DMS79 (cell line): ENCODE data around the gene HEXA.

Source experiments
- DNase-seq: peaks from one replicate; lab custom pipeline; 2025; lab: John Stamatoyannopoulos, UW

The HEXA gene

DNA sequence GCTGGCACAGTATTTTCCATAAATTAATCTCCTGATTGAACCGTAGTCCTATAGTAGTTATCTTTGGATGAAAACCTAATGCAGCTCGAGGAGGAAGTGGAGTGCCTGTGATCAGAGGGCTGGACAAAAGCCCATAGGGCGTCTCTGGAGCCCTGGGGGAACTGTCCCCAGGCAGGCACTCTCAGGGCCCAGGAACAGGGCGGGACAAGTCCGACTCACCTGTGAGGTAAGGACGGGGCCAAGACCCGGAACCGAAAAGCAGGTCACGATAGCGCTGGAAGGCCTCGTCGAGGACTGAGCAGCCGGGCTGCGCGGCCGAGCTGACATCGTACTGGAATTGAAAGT lies 341 bp downstream of the HEXA start:
- DNase-seq: no peak

DNA sequence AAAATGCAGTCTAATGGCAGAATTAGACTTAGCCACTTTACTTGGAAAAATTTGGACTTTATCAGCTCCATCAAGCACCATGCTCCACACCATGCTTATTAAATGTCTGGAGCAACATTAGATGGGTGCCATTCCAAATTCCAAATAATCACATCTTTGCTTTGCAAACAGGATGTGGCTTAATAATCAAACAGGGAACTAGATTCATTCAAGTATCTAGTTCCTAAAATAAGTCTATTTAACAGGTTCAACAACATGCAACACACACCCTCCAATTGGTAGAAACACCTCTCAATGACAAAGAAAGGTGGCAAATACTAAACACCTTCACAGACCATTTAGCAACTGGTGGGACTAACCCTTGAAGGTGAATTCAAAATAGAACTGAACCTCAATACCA lies 3.5 kb downstream of the HEXA start:
- no peak for DNase-seq

DNA sequence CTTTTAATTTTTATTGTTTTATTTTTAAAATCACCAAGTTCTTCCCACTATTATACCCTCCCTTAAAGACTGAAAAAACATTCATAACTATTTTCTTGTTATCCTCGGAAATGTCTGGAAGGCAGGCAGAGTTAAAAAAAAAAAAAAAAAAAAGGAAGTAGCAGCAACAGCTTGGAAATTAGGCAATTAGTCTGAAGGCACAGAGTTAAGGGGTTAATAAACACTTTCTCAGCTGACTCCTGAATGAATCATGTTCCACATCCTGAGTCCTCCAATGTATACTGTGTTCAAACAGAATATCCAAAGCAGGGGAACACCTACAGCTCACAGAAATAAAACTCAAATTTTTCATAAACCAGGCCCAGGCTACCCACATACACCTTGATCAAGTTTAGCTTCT lies 5.8 kb downstream of the HEXA start:
- DNase-seq: no peak

DNA sequence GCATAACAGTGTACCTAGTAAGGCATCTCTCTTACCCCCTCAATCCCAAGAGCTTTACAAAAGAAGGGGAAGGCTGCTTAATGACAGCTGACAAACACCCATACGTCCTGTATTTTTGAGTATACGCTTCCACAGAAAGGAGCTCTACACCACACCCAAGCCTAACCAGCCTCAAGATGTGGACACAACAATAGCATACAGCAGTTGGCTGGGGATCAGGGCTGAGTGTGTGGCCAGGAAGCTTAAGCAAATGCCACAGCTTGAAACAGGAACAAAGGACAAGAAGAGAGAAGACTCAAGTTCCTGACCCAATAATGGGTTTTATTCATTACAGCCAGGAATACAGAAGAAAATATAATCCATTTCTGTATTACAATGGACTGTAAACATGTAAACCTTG lies 6.9 kb downstream of the HEXA start:
- DNase-seq: no peak

DNA sequence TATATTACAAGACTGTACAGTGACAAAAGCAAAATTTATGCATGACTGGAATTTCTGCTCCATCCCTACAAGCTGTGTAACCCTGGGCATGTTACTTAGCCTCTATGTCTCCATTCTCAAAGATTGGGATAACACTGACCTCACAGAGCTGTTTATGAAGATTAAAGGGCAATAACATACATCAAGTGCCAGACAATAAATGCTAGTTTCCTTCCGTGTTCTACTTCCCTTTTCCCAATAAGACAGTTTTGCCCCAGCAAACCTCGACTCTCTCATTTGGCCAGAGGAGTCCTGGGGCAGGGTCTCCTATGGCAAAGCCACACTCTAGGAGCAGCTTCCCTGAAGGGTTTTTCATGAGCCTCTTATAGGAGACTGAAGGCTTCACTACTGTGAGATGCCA lies 7.5 kb downstream of the HEXA start:
- DNase-seq: no peak

DNA sequence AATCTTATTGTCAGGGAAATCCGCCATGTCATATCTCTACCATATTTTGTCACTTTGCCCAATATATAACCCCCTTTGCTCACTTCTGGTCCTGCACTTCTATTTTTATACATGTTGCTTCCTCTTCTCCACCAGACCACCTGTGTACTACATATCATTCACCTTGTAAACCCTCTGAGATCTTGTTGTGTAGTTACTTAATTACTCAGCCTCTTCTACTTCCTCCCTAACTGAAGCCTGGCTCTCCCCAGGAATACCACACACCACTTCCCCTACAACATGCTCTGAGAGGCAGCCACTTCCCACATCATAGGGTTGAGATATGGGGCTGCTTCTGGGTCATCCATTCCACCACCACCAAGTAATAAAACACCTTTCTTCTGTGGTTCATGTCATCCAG lies 10.0 kb downstream of the HEXA start:
- DNase-seq: no peak

DNA sequence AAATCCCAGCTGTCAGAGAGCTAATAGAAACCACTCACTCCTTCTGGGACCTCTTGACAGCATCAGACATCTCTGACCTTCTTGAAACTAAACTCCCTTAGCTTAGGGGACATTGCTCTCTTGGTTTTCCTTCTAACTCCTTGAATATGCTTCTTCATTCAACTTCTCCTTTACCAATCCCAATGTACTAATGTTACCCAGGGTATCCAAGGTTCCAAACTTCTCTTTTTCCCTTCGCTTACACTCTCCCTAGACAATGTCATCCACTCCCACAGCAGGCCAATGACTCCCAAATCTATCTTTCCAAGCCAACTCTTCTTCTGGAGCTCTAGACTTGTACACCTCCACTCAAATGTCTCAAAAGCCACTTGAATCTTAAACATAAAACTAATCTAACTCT lies 14.6 kb downstream of the HEXA start:
- no peak for DNase-seq

DNA sequence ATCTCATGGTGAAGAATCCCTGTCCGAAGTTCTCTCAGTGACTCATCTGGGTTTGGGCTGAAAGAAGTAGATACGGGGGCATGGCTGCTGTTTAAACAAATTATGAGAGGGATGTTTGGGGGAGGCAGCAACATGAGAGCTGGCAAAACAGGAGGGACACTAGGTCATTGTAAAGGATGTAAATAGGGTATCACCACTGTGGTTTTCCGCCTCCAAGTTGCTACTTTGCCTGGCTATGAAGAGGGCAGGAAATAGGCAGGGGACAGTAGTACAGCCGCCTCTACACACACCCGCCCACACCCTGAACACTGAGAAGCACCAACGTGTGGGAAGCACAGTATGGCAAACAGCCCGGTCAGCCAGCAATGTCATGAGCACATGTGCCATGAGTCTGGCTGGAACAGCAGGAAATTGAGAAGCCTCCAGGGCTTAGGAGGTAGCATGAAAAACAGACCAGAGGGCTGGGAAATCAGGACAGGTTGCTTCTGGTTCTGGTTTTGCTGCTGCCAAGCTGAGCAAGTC lies 17.1 kb downstream of the HEXA start:
- DNase-seq: no peak

DNA sequence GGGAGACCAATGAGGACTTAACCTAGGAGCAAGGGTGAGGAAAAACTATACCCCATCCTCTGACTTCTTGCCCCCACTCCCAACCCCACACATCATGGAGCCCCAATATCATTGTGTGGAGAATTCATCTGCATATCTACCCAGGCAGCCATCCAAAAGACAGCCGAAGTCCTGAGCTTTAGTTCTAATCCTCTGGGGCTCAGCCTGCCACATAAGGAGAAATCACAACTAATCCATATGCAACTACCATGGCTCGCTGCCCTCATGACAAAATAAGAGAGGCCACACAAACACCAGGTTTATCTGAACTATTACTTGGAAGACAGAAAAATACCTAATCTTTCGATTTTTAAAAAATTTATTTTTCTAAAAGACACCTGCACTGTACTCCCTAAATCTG lies 17.7 kb downstream of the HEXA start:
- no peak for DNase-seq

DNA sequence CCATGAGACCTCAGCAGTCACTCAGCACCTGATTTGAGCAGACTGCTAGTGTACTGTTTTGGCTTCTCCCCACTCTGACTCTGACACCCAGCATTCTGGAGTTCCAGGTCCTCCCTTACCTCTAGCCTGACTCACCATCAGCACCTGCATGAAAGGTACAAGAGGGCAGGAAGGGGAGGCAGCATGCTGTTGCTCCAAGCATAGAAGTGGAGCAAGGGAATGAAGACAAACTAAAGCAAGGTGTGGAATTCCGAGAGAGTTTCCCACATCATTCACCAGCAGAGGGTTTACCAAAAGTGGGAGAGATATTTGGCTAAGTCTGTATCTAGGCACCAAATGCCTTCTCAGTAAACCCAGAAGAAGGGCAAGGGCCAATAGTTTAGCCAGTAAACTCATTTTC lies 21.3 kb downstream of the HEXA start:
- DNase-seq: no peak

DNA sequence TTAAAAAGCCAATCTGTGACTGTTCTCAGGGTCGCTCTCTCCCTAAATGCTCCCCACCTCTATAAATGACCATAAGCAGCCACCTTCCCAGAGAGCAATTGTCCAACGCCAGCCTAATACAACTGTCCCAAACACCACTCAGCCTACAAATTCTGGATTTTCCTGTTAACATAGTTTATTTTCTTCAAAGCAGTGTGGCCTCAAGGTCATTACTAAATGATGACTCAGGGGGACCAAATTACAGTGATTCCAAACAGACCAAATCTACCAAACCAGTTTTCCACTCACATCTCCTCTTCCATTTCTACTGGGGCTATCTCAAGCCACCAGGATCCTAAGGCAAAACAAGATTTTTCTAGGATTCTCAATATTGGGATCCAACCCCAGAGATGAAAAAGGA lies 22.5 kb downstream of the HEXA start:
- no peak for DNase-seq

DNA sequence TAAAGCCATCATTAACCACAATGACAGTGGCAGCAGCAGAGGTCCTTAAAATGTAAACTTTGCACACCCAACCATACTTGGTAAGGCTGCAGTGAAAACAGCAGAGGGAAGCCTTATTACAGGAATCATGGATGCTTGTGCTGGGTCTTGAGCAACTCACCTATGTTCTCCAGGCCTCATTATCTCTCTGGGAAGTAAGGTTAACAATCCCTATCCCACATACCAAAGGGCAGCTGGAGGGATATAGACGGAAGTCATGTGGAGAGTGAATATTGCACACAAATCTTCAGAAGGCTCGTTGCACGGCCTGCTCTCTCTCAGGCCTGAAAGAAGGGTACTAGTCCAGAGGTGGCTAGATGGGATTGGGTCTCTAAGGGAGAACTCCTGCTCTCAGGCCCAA lies 30.0 kb downstream of the HEXA start:
- DNase-seq: no peak

DNA sequence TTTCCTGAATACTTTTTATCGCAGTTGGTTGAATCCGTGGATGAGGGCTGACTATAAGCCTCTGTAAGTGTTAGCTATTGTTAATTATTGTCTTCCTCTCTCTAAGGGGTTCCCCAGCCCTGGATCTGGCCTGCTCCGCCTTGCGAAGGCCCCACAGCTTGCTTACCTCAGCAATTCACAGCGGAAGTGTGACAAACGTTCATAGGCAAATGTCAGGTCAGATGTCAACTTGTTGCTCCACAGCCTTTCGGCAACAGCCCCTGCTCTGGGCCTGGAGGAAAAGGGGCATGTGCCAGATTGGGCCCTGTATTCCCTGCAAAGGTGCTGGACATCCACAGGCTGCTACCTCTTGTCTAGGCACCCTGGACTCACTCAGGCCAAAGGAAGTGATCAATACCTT lies 30.5 kb downstream of the HEXA start:
- no peak for DNase-seq

DNA sequence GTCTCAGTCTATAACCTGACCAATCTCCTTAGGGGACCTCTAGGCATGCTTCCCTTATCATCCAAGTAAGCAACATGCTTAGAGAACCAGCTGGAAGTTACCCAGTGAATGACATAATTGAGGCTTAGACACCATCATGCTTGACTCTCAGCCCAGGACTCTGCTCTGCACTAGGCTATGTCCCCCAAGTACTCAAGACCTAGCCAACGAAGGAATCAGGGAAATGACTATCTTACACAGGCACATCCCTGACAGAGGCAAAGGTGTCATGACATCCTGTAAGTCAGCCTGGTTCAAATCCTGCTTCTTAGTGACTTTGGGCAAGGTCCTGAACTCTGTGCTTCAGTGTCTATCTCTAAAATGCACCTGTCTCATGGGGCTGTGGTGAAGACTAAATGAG lies 31.2 kb downstream of the HEXA start:
- DNase-seq: no peak

DNA sequence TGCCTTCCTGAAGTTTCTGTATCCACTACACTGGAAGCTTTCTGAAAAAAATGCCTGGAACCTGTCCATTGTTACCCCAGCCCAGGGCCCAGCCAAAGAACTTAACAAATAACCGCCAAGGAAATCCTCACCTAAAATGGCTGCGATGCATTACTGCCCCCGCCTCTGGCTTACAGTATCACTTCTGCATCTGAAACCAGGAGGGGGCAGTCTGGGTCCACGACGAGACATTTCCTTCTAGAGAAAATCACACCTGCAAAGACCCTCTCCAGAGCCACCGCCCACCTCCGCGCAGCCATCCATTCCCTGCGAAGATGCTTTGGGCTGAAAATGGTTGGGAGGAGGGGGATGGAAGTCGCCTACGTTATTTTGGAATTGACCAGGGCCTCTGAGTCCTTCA lies 33.4 kb downstream of the HEXA start:
- DNase-seq: no peak

DNA sequence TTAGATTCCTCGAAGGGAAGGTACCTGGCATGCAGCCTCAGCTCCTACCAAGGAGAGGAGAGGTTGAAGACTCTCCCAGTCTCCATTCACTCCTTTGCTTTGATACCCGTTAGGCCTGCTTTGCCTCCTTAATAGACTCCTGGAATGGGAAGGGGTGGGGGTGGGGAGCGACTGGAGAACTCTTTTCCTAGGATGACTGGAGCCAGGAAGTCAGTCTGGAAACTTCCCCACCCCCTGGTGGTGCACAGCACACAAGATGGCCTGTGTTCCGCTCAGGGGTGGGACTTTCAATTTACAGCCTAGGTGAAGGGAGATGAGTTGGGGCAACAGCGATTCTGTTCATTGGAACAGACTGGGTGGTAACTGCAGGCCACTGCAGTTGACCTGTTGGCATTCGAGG lies 34.5 kb downstream of the HEXA start:
- no peak for DNase-seq

DNA sequence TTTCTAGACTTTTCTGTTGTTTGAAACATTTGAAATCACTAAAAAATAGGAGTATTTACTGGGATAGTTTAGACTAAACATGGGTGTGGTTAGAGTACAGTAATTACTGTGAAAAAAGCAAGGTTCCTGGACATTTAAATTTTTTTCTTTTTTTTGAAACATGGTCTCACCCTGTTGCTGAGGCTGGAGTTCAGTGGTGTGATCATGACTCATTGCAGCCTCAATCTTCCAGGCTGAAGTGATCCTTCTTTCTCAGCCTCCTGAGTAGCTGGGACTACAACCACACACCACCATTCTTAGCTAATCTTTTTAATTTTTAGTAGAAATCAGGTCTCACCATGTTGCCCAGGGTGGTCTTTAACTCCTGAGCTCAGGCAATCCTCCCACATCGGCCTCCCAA lies 35.4 kb downstream of the HEXA start:
- DNase-seq: no peak

DNA sequence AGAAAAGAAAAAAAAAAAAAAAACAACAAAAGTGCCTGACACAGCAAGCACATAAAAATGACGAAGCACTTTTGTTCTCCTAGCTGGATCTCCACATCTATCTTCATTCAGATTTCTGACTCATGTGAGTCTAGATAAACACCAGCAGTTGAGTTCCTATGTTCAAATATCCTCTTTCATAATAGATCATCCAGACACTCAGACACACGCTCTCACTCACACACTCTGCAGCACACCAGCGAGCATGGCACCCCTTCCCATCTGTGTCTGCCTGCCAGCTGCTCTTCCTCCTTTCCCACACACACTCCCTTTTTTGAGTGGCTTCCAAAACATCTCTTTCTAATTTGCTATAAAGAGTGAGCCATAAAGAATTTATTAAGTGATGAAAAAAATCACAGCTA lies 36.0 kb downstream of the HEXA start:
- DNase-seq: no peak

DNA sequence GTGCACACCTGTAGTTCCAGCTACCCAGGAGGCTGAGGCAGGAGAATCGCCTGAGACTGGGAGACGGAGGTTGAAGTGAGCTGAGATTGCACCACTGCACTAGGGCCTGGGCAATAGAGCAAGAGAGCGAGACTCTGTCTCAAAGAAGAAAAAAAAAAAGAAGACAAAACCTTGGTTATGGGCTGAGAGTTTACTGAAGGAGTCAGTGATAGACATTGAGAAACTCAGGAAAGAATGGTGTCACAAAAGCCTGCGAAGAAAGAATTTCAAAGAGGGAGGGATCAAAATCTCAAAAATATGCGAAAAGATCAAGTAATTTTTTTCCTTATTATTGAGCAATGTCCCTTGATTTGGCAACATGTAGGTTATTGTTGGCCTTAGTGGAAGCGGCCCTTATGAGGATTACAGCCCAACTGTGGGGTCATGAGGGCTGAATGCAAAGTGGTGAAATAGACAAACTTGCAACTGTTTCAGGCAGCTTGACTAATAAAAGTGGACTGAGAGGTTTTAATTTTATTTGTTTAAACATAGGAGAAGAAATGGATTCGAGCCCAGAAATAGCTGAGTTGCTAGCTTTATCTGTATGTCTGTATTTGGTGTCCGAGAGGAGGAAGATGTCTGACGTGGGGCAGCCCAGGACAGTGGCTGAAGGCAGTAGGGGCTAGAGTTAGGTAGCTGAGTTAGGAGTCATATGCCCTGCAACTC lies 37.0 kb downstream of the HEXA start:
- DNase-seq: no peak

DNA sequence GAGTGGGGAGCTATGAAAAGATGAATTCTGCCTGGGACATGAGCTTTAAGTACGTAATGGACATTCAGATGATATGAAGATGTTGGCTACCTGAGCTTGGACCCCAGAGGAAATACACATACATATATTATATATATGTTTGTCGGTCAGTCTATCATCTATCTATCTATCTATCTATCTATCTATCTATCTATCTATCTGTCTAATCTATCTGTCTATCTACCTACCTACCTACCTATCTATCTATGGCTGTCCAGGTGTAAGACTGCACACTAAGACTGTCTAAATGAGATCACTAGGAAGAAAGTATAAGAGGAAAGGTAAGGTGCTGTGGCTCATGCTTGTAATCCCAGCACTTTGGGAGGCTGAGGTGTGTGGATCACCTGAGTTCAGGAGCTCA lies 37.7 kb downstream of the HEXA start:
- DNase-seq: no peak

DNA sequence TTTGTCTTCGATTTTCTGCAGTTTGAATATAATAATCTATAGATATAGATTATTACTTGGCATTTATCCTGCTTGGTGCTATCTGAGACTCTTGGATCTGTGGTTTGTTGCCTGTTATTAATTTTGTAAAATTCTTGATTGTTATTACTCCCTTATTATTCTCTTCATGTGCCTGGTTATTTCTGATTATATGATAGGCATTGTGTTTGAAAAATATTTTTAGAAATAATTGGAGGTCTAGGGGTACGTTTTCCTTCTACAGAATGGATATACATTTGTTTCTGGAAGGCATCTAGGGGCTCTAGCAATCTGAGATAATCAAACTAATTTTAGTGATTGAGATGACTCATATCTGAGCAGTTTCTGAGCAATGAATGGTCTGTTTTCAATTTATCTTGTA lies 41.0 kb downstream of the HEXA start:
- DNase-seq: no peak

DNA sequence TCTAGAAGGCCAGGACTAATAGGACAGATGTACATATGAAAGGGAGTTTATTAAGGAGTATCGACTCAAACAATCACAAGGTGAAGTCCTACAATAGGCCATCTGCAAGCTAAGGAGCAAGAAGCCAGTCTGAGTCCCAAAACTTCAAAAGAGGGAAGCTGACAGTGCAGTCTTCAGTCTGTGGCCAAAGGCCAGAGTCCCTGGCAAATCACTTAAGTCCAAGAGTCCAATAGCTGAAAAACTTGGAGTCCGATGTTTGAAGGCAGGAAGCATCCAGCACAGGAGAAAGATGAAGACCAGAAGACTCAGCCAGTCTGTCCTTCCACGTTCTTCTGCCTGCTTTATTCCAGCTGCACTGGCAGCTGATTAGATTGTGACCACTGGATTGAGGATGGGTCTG lies 44.8 kb downstream of the HEXA start:
- DNase-seq: no peak

DNA sequence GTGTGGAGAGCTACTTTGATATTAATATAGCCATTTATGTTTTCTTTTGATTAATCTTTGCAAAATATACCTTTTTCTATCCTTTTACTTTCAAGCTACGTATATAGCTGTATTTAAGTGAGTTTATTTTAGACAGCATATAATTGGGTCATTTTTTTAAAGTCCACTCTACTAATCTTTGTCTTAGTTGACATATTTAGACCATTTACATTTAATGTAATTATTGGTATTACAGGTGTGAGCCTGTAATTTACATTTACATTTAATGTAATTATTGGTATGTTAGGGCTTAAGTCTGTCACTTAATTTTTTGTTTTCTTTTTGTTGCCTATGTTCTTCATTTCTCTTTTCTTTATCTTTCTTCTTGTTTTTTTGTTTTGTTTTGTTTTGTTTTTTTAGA lies 52.1 kb downstream of the HEXA start:
- no peak for DNase-seq

DNA sequence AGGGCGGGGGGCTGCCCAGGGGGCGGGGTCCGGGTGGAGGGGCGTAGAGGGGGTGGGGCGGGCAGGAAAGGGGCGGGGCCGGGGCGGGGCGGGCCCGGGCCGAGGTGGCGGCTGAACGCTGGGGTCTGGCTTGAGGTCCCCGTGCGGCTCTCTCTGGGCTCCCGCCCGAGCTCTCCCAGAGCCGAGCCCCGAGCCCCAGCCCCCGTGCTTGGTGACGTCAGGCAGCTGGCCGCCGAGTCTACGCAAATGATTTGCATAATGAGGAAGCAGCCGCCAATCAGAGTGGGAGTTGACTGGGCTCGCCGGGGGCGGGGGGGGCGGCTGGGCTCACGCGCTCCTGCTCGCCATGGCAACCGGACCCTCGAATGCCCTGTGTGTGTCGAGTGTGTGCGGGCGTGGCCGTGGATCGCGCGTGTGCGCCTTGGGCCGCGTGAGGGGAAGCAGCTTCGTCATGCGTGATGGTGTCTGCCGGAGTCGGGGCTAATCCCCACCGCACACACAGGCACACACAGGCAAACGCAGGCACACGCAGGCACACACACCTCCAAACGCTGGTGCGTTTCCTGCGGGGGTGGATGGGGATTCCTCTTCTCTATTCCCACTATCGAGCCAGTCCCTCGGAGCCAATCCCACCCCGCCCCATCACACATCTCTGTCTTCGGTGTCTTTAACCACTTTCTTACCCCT lies 55.7 kb downstream of the HEXA start, which contains the start of gene CELF6:
TSS of gene CELF6 (minus strand) at position 173 of the 687 bp plus-strand sequence. CDS start 283 bp downstream, outside the sequence.
- peak; percentile 59 for DNase-seq
